Mononuclear cell (primary cell): ENCODE results near the gene GALNS. TPM values are rescaled to one million over a fixed set of nuclear protein-coding genes. Genes with fewer than 3 reads are reported as not detected.
"Not testable (repeated sequence)": the region's sequence is repeated elsewhere in the genome, so short reads cannot be mapped to it uniquely, and the experiment has no call there.

Experiments
- H3K27me3 ChIP-seq: 2 replicates; pipeline ENCODE4 v1.6.0; 2011; ENCODE audit warnings: low read length, control low read depth; ENCODE audit not compliant: insufficient read depth
- H3K4me1 ChIP-seq: 2 replicates; pipeline ENCODE4 v1.5.1; 2011; ENCODE audit warnings: mild to moderate bottlenecking, low read length, control low read depth; ENCODE audit not compliant: insufficient read depth
- H3K4me3 ChIP-seq: 2 replicates; pipeline ENCODE4 v1.5.1; 2011; ENCODE audit warnings: mild to moderate bottlenecking, low read length, moderate library complexity
- H3K9me3 ChIP-seq: 2 replicates; pipeline ENCODE4 v1.5.1; 2011; ENCODE audit warnings: low read depth, mild to moderate bottlenecking, control low read depth, low read length
- total RNA-seq: library from RNA; depleted of rRNA; stranded (reverse); fragments of >200 nt; gene quantifications from one replicate; pipeline ENCODE4 v1.2.3, GENCODE V29; 2012

The GALNS gene
- total RNA-seq, 1 donor = 21.6 TPM

DNA sequence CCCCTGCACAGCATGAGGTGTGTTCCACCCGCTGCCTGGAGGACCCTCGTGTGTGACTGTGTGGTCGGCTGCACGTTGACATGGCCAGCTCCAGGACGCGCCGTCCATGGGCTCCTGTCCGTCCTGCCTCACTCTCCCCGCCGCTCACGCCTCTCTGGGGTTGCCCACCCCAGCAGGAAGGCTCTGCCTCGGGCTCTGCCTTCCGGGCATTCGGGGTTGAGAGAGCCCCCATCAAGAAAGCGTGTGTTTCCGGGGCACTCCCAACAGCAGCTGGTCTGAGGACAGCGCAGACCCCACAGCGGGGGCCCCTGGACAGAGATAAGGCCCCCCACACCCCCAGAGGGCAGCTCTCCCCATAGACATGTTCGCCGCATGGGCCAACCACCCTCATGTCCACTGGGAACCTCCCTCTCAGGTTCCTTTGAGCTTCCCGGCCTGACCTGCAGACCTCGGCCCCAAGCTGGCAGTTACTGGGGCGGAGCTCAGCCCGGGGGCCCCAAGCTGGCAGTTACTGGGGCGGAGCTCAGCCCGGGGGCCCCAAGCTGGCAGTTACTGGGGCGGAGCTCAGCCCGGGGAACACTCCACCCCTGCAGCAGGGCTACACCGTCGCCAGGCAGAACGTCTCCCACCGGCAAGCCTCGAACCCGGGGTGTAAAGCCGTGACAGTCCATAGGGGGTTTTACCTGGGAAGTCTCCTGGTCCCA, 63.3 kb downstream of the GALNS start:
- Histone ChIP-seq H3K4me1 (peaks cover 68% of the 10 kb centered on the region), H3K4me3 (no peak overlapping the region), H3K27me3 (no peaks in the 10 kb centered on the region)

GRCh38 chr16:88792668-88793250, 64.0 kb downstream of the GALNS start:
- Histone ChIP-seq H3K27me3 (no peaks in the 10 kb centered on the region), H3K4me3 (no peak overlapping the region), H3K9me3 (no peaks in the 10 kb centered on the region), H3K4me1 (peaks cover 68% of the 10 kb centered on the region)

More for the DNA sequence above, 63.3 kb downstream of the GALNS start:
- no peaks in the 10 kb centered on the region for H3K9me3 ChIP-seq

DNA sequence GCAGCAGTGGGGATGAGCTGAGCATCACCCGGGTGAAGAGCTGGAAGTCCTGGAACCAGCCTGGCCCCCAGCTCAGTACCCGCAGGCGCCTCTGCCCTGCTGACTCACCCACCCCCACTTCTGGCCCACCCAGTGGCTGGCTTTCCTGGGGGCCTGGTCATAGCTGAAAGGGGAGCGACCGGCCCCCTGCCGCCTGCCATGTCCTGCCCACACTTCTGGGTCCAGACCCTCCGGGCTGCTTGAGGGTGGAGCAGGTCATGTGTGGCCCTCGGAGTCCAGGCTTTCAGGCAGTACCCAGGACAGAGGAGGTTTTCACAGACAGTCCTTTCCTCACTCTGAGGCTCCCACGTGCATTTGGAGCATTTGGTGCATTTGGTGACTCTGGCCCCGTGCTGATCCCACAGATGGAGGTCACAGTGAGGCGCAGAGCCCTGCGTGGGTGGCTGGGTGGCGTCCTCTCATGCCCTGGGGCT, 64.6 kb downstream of the GALNS start:
- no peaks in the 10 kb centered on the region for H3K27me3 ChIP-seq
- H3K4me3 ChIP-seq = no peak overlapping the region
- H3K4me1 ChIP-seq = peaks cover 68% of the 10 kb centered on the region
- H3K9me3 ChIP-seq = no peaks in the 10 kb centered on the region

GRCh38 chr16:88790312-88791211, 66.2 kb downstream of the GALNS start:
- Histone ChIP-seq H3K27me3 (no peaks in the 10 kb centered on the region), H3K9me3 (no peaks in the 10 kb centered on the region), H3K4me1 (peaks cover 69% of the 10 kb centered on the region), H3K4me3 (peak overlapping the region; percentile 5)

GRCh38 chr16:88789594-88789993, 67.2 kb downstream of the GALNS start:
- peaks cover 60% of the 10 kb centered on the region for H3K4me1 ChIP-seq
- no peaks in the 10 kb centered on the region for H3K27me3 ChIP-seq
- H3K9me3 ChIP-seq = no peaks in the 10 kb centered on the region
- H3K4me3 ChIP-seq = no peak overlapping the region

GRCh38 chr16:88788749-88789148, 68.0 kb downstream of the GALNS start:
- not testable (repeated sequence) for H3K9me3 ChIP-seq, H3K4me3 ChIP-seq, H3K27me3 ChIP-seq
- peaks cover 58% of the 10 kb centered on the region for H3K4me1 ChIP-seq

GRCh38 chr16:88787579-88788314, 69.0 kb downstream of the GALNS start:
- no peaks in the 10 kb centered on the region for H3K9me3 ChIP-seq
- peaks cover 58% of the 10 kb centered on the region for H3K4me1 ChIP-seq
- H3K4me3 ChIP-seq = no peak overlapping the region
- no peaks in the 10 kb centered on the region for H3K27me3 ChIP-seq

GRCh38 chr16:88785106-88785924, 71.4 kb downstream of the GALNS start, which contains the start of gene PIEZO1:
Gene PIEZO1 (minus strand): TSS chr16:88785220. CDS start chr16:88784964, 256 bp downstream.
- peak within 1 kb of the TSS; percentile 55 for H3K4me3 ChIP-seq
- H3K4me1 ChIP-seq = peaks cover 60% of the 10 kb centered on the region
- no peaks in the 10 kb centered on the region for H3K9me3 ChIP-seq
- H3K27me3 ChIP-seq = no peaks in the 10 kb centered on the region

DNA sequence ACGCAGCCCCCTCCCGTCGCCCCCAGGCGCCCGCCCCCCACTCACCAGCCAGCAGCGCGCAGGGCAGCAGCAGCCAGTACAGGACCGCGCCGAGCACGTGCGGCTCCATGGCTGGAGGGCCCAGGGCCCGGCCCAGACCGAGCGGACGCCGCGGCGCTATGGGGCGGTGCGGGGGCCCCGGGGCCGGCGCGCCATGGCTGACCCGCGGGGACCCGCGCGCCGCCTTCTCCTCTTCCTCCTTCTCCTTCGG, 72.0 kb downstream of the GALNS start:
- H3K9me3 ChIP-seq = no peaks in the 10 kb centered on the region
- peaks cover 60% of the 10 kb centered on the region for H3K4me1 ChIP-seq
- H3K27me3 ChIP-seq = no peaks in the 10 kb centered on the region
- peak overlapping the region; percentile 55 for H3K4me3 ChIP-seq

GRCh38 chr16:88784074-88784855, 72.5 kb downstream of the GALNS start:
- no peaks in the 10 kb centered on the region for H3K27me3 ChIP-seq
- H3K9me3 ChIP-seq = no peaks in the 10 kb centered on the region
- H3K4me1 ChIP-seq = peaks cover 60% of the 10 kb centered on the region
- H3K4me3 ChIP-seq = peak overlapping the region; percentile 55

- H3K4me1 ChIP-seq = peaks cover 64% of the 10 kb centered on the region
- peak overlapping the region; percentile 55 for H3K4me3 ChIP-seq
- H3K9me3 ChIP-seq = no peaks in the 10 kb centered on the region
- no peaks in the 10 kb centered on the region for H3K27me3 ChIP-seq
Measured at GRCh38 chr16:88783391-88784073, 73.2 kb downstream of the GALNS start.

- peaks cover 72% of the 10 kb centered on the region for H3K4me1 ChIP-seq
- no peaks in the 10 kb centered on the region for H3K9me3 ChIP-seq
- H3K27me3 ChIP-seq = no peaks in the 10 kb centered on the region
- H3K4me3 ChIP-seq = peak overlapping the region; percentile 16
Measured at GRCh38 chr16:88782454-88783390, 74.0 kb downstream of the GALNS start.
